ENCODE data around the gene CEP19.
"Not testable (repeated sequence)": the region's sequence is repeated elsewhere in the genome, so short reads cannot be mapped to it uniquely, and the experiment has no call there.

CEP19 gene

DNA sequence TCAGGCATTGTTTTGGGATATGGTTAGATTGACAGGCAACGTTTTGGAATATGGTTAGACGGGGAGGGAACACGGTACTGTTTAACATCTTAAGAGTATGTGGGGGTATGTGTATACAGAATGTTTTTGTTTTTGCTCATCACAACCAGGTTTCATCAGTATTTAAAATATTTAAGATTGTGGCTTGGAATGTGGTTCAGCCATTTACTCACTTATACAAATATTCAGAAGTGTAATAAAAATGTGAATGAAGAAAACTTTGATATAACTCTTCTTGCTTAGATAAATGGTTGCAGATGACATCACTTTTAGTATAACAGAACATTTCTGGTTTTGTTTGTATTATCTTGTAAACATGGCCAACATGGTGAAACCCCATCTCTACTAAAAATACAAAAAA lies 23.7 kb upstream of the CEP19 start:
- H3K27me3 ChIP-seq (replicated peaks in 2 of 5; ENCODE audit: control insufficient read depth in 4 of 5, insufficient read depth in 5 of 5, low read length in 4 of 5) = no peaks in the 10 kb centered on the region
- POLR2A ChIA-PET = no interaction called here
- no peak overlapping the region for H3K4me3 ChIP-seq (ENCODE audit: control insufficient read depth in 1 of 7, extremely low read depth in 1 of 7, insufficient read depth in 4 of 7, low read depth in 2 of 7, low read length in 6 of 7)
- no CpG with 5 or more reads among the region's 3 CpGs for WGBS (ENCODE audit: insufficient coverage)
- CTCF ChIA-PET = no interaction called here
- peaks cover 0 to 6% (median 2%) of the 10 kb centered on the region in 4 experiments for H3K4me1 ChIP-seq (ENCODE audit: control extremely low read depth in 1 of 4, control insufficient read depth in 4 of 4, insufficient read depth in 4 of 4, low read length in 3 of 4)
- no peaks in the 10 kb centered on the region for H3K9me3 ChIP-seq (ENCODE audit: control extremely low read depth in 1 of 5, control insufficient read depth in 4 of 5, insufficient read depth in 2 of 5, low read depth in 1 of 5, low read length in 4 of 5)
- H3K36me3 ChIP-seq (ENCODE audit: control insufficient read depth in 4 of 4, insufficient read depth in 4 of 4, low read length in 3 of 4) = peaks cover 3 to 16% (median 6%) of the 10 kb centered on the region in 4 experiments
- no peak for DNase-seq
- no peak overlapping the region for H3K27ac ChIP-seq (ENCODE audit: insufficient read depth in 1 of 2, low read depth in 1 of 2, low read length in 2 of 2, poor library complexity in 1 of 2, severe bottlenecking in 2 of 2)

DNA sequence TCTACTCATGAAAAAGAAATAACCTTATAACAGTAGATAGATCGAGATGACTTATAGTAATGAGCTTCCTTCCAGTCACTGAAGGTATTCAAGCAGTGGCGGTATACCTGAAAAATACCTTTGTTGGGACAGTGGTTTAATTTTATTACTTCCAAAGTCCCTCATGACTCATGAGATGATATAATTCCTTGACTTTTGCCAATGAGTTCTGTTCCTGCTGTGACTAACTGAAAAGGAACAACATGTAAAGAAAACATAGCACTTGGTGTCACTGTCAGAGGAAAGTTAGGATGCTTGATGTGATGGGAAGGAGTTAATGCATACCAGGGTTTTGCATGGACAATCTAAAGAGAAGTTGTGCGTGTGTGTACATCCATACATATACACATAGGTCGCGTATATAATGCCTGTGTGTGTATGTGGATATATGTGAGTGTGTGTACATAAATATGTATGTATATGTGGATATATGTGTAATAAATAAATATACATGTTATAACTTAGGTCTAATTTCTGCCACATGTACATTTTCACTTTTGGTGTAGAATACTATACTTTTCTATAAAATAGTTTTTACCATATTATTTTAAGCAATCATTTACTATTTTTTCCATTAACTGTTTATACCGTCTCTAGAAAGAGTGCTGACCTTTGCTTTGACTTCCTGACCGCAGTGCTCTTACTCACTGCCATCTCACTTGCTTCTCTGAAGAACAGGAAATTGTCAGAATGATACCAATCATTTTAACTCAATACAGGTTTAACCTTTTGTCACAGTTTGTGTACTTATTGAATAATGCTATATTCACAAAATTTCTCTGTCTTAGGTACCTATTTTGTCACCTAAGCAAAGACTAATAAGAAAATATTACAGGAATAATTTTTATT lies 15.0 kb upstream of the CEP19 start:
- no peak overlapping the region for H3K27ac ChIP-seq (ENCODE audit: insufficient read depth in 1 of 2, low read depth in 1 of 2, low read length in 2 of 2, poor library complexity in 1 of 2, severe bottlenecking in 2 of 2)
- no peak overlapping the region for H3K4me3 ChIP-seq (ENCODE audit: control insufficient read depth in 1 of 7, extremely low read depth in 1 of 7, insufficient read depth in 4 of 7, low read depth in 2 of 7, low read length in 6 of 7)
- CTCF ChIA-PET = no interaction called here
- H3K9me3 ChIP-seq (ENCODE audit: control extremely low read depth in 1 of 5, control insufficient read depth in 4 of 5, insufficient read depth in 2 of 5, low read depth in 1 of 5, low read length in 4 of 5) = no peaks in the 10 kb centered on the region
- H3K27me3 ChIP-seq (replicated peaks in 2 of 5; ENCODE audit: control insufficient read depth in 4 of 5, insufficient read depth in 5 of 5, low read length in 4 of 5) = no peaks in the 10 kb centered on the region
- WGBS (ENCODE audit: insufficient coverage) = 100% methylated on average over 2 of the region's 7 CpGs
- DNase-seq = no peak
- H3K4me1 ChIP-seq (ENCODE audit: control extremely low read depth in 1 of 4, control insufficient read depth in 4 of 4, insufficient read depth in 4 of 4, low read length in 3 of 4) = no peaks in the 10 kb centered on the region
- POLR2A ChIA-PET = no interaction called here
- H3K36me3 ChIP-seq (ENCODE audit: control insufficient read depth in 4 of 4, insufficient read depth in 4 of 4, low read length in 3 of 4) = peaks cover 6 to 38% (median 15%) of the 10 kb centered on the region in 4 experiments

DNA sequence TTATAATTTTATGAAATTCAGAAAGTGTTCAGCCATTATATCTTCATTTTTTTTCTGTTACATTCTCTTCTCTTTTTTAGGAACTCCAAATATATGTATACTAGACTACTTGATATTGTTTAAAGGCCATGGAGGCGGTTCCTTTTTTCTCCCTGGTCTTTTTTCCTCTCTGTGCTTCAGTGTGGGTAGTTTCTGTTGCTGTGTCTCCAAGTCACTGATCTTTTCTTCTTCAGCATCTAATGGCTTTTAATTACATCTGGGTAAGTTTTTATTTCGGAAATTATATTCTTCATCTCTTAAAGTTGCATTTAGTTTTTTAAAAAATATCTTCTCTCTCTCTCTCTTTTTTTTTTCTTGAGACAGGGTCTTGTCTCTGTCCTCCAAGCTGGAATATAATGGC lies 9.0 kb upstream of the CEP19 start:
- Histone ChIP-seq H3K27ac (ENCODE audit: insufficient read depth in 1 of 2, low read depth in 1 of 2, low read length in 2 of 2, poor library complexity in 1 of 2, severe bottlenecking in 2 of 2) (no peak overlapping the region), H3K27me3 (replicated peaks in 2 of 5; ENCODE audit: control insufficient read depth in 4 of 5, insufficient read depth in 5 of 5, low read length in 4 of 5) (no peaks in the 10 kb centered on the region), H3K4me1 (ENCODE audit: control extremely low read depth in 1 of 4, control insufficient read depth in 4 of 4, insufficient read depth in 4 of 4, low read length in 3 of 4) (no peaks in the 10 kb centered on the region), H3K36me3 (ENCODE audit: control insufficient read depth in 4 of 4, insufficient read depth in 4 of 4, low read length in 3 of 4) (peaks cover 12 to 41% (median 18%) of the 10 kb centered on the region in 4 experiments), H3K4me3 (ENCODE audit: control insufficient read depth in 1 of 7, extremely low read depth in 1 of 7, insufficient read depth in 4 of 7, low read depth in 2 of 7, low read length in 6 of 7) (no peak overlapping the region), H3K9me3 (ENCODE audit: control extremely low read depth in 1 of 5, control insufficient read depth in 4 of 5, insufficient read depth in 2 of 5, low read depth in 1 of 5, low read length in 4 of 5) (peaks cover 0 to 10% (median 1%) of the 10 kb centered on the region in 5 experiments)
- WGBS (ENCODE audit: insufficient coverage) = no CpG with 5 or more reads among the region's 2 CpGs
- ChIA-PET CTCF (interaction anchor here (1.2 kb wide), 1 partner anchor 10 kb away, joined by 3 read pairs; no protein-coding TSS in a partner anchor), POLR2A (no interaction called here)
- no peak for DNase-seq

DNA sequence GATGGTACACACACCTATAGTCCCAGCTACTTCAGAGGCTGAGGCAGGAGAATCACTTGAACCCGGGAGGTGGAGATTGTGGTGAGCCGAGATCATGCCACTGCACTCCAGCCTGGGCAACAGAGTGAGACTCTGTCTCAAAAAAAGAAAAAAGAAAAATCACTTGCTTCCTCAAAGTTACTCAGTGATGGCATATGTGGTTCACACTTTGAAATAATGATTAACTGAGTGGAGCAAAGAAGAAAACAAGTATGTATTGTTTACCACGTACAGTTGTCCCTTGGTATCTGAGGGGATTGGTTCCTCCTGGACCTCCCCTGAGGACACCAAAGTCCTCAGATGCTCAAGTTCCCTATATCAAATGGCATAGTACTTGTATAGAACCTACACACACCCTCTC lies 5.1 kb upstream of the CEP19 start:
- peaks cover 0 to 10% (median 1%) of the 10 kb centered on the region in 5 experiments for H3K9me3 ChIP-seq (ENCODE audit: control extremely low read depth in 1 of 5, control insufficient read depth in 4 of 5, insufficient read depth in 2 of 5, low read depth in 1 of 5, low read length in 4 of 5)
- no CpG with 5 or more reads among the region's 3 CpGs for WGBS (ENCODE audit: insufficient coverage)
- H3K4me3 ChIP-seq (ENCODE audit: control insufficient read depth in 1 of 7, extremely low read depth in 1 of 7, insufficient read depth in 4 of 7, low read depth in 2 of 7, low read length in 6 of 7); H3K27ac ChIP-seq (ENCODE audit: insufficient read depth in 1 of 2, low read depth in 1 of 2, low read length in 2 of 2, poor library complexity in 1 of 2, severe bottlenecking in 2 of 2); DNase-seq; H3K27me3 ChIP-seq (replicated peaks in 2 of 5; ENCODE audit: control insufficient read depth in 4 of 5, insufficient read depth in 5 of 5, low read length in 4 of 5); H3K4me1 ChIP-seq (ENCODE audit: control extremely low read depth in 1 of 4, control insufficient read depth in 4 of 4, insufficient read depth in 4 of 4, low read length in 3 of 4); POLR2A ChIA-PET: not testable (repeated sequence)
- CTCF ChIA-PET = interaction anchor here (0.6 kb wide), 1 partner anchor 31 kb away, joined by 3 read pairs; no protein-coding TSS in a partner anchor
- peaks cover 8 to 26% (median 13%) of the 10 kb centered on the region in 4 experiments for H3K36me3 ChIP-seq (ENCODE audit: control insufficient read depth in 4 of 4, insufficient read depth in 4 of 4, low read length in 3 of 4)

DNA sequence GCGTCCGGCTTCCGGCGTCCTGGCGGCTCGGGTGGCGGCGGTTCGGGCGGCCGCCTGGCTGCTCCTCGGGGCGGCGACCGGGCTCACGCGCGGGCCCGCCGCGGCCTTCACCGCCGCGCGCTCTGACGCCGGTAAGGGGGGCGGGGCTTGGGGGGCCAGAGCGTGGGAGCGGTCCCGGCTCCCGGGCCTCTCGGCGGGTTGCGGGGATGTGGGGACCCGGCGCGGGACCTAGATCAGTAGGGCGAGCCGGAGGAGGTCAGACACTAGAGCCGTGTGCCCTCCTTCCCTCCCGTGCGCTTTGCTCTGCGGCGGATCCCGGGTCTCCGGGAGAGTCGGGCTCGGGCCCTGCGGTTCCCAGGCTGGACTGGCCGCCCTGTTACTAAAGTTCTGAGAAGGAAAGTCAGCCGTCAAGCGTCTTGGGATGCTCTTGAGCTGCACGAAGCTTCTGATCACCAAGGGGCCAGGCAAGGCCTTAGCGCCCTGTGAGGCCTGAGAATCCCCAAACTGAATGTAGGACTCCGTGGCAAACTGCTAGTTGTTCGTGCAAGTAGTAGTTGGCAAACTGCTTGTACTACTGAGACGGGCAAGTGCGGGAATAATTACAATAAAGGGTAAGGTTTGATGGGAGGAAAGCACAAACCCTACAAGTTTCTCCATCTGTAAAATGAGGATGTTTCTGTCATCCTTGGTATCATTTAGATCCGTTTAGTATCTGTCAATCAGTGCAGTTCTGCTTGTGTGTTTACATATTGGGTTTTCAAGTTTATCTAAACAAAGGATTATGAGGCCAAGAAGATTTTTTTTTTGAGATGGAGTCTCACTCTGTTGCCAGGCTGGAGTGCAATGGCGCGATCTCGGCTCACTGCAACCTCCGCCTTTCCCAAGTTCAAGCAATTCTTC lies 714 bp upstream of the CEP19 start:
- ChIA-PET POLR2A (interaction anchor here (0.5 to 1.3 kb wide), 4 partner anchors 75 to 210 kb away, joined by 3 read pairs; partner anchors contain the start of genes FBXO45 and WDR53), CTCF (interaction anchor here (0.9 kb wide), 1 partner anchor 106 kb away, joined by 3 read pairs; no protein-coding TSS in a partner anchor)
- 8% methylated on average over 46 of the region's 64 CpGs for WGBS (ENCODE audit: insufficient coverage)
- Histone ChIP-seq H3K9me3 (ENCODE audit: control extremely low read depth in 1 of 5, control insufficient read depth in 4 of 5, insufficient read depth in 2 of 5, low read depth in 1 of 5, low read length in 4 of 5) (no peaks in the 10 kb centered on the region), H3K27ac (ENCODE audit: insufficient read depth in 1 of 2, low read depth in 1 of 2, low read length in 2 of 2, poor library complexity in 1 of 2, severe bottlenecking in 2 of 2) (peak overlapping the region; percentile 97), H3K4me1 (ENCODE audit: control extremely low read depth in 1 of 4, control insufficient read depth in 4 of 4, insufficient read depth in 4 of 4, low read length in 3 of 4) (peaks cover 3 to 23% (median 17%) of the 10 kb centered on the region in 4 experiments), H3K4me3 (ENCODE audit: control insufficient read depth in 1 of 7, extremely low read depth in 1 of 7, insufficient read depth in 4 of 7, low read depth in 2 of 7, low read length in 6 of 7) (peak overlapping the region; percentile 84 to 94 (median 86)), H3K27me3 (replicated peaks in 2 of 5; ENCODE audit: control insufficient read depth in 4 of 5, insufficient read depth in 5 of 5, low read length in 4 of 5) (no peaks in the 10 kb centered on the region), H3K36me3 (ENCODE audit: control insufficient read depth in 4 of 4, insufficient read depth in 4 of 4, low read length in 3 of 4) (no peaks in the 10 kb centered on the region)
- DNase-seq = peak; percentile 61 to 63 (median 61)

DNA sequence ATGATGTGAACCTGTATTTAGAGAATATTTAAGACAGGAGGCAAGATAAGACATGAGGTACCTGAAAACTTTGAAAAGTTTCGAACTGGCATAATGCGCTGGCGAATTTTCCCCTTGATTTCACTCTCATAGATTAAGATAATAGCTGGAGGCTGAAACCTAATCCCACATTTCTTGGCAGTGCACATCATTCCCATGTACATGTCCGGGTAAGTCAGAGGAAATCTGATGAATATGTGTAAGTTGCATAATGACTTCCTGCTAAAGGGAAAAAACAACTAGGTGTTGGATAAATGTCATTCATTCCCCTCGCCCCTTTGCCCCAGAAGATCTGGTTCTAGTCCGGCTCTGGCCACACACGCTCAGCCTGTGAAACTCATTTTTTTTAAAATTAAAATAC lies 3.6 kb downstream of the CEP19 start:
- peaks cover 3 to 30% (median 17%) of the 10 kb centered on the region in 4 experiments for H3K4me1 ChIP-seq (ENCODE audit: control extremely low read depth in 1 of 4, control insufficient read depth in 4 of 4, insufficient read depth in 4 of 4, low read length in 3 of 4)
- WGBS (ENCODE audit: insufficient coverage) = 100% methylated on average over 6 of the region's 7 CpGs
- POLR2A ChIA-PET = no interaction called here

More for the DNA sequence above, 3.6 kb downstream of the CEP19 start:
- Histone ChIP-seq H3K27me3 (replicated peaks in 2 of 5; ENCODE audit: control insufficient read depth in 4 of 5, insufficient read depth in 5 of 5, low read length in 4 of 5) (no peaks in the 10 kb centered on the region), H3K36me3 (ENCODE audit: control insufficient read depth in 4 of 4, insufficient read depth in 4 of 4, low read length in 3 of 4) (no peaks in the 10 kb centered on the region), H3K27ac (ENCODE audit: insufficient read depth in 1 of 2, low read depth in 1 of 2, low read length in 2 of 2, poor library complexity in 1 of 2, severe bottlenecking in 2 of 2) (no peak overlapping the region), H3K4me3 (ENCODE audit: control insufficient read depth in 1 of 7, extremely low read depth in 1 of 7, insufficient read depth in 4 of 7, low read depth in 2 of 7, low read length in 6 of 7) (no peak overlapping the region), H3K9me3 (ENCODE audit: control extremely low read depth in 1 of 5, control insufficient read depth in 4 of 5, insufficient read depth in 2 of 5, low read depth in 1 of 5, low read length in 4 of 5) (no peaks in the 10 kb centered on the region)
- DNase-seq = no peak
- CTCF ChIA-PET = interaction anchor here (0.8 to 3.1 kb wide), 3 partner anchors 11 to 139 kb away, joined by 3 to 8 read pairs (median 6); no protein-coding TSS in a partner anchor

Measured in common myeloid progenitor, CD34-positive (primary cell).